Activated naive CD4-positive, alpha-beta T cell (primary cell): Measurements from ENCODE around the gene OR51Q1.

Experiments
- DNase-seq, 4 experiments: peaks; one replicate each; lab custom pipeline; 2025; lab: John Stamatoyannopoulos, UW

Gene OR51Q1, protein sequence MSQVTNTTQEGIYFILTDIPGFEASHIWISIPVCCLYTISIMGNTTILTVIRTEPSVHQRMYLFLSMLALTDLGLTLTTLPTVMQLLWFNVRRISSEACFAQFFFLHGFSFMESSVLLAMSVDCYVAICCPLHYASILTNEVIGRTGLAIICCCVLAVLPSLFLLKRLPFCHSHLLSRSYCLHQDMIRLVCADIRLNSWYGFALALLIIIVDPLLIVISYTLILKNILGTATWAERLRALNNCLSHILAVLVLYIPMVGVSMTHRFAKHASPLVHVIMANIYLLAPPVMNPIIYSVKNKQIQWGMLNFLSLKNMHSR

GRCh38 chr11:5421811-5422210, at the start of gene OR51Q1:
Gene OR51Q1 (plus strand): TSS chr11:5422111. CDS start chr11:5422201, 90 bp downstream.
- no peak for DNase-seq

DNA sequence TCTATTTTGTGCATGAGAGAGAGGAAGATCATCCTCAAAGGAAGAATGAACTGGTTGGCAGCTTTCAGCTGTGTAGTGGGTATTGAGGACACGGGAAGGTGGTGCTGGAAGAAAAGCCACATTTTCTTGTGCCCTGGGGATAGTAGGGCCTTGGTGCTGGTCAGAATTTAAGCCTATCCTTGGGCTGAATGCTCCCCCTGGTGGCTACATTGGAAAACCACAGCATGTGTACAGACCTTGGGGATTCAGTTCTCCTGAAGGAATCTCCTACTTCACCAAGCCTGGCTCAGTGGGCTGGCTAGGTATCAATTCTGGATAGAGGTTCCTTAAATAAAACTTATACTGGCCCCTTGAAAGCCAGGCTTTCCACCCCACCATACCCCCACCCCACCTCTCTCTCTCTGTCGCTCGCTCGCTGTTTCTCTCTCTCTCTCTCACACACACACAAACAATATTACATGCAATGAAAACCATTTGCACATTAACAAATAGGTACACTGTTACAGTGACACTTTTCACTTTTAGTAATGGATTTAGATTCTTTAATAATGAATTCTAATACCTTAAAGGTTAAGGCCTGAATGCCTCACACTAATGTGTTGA, 41.1 kb upstream of the OR51Q1 start:
- no peak for DNase-seq

DNA sequence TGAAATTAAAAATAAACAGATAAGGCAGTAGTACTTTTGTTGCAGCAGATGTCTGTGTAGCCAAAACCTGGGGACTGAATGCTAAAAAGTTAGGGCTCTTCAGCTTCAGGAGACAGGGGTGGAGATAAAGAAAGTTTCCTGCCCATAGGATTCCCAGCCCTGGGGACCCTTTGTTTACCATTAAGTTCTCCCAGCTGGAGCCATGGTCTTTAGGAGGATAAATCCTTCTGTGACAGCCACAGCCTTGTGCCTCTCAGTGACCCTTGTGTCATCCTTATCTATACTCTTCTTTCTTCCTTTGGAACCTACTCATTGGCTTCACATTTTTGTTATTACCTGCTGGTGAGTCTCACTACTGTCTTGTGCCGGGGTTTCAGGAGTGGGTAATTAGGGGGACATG, 38.3 kb upstream of the OR51Q1 start, which contains the start of gene OR51M1:
OR51M1 (plus strand) TSS at position 237 of the 400 bp plus-strand sequence. CDS start 5,587 bp downstream, outside the sequence.
- DNase-seq = no peak

- DNase-seq = no peak
Observed at GRCh38 chr11:5384335-5384734, 37.6 kb upstream of the OR51Q1 start.

- no peak for DNase-seq
Observed at GRCh38 chr11:5390210-5390609, 31.7 kb upstream of the OR51Q1 start.

GRCh38 chr11:5394091-5394490, 27.8 kb upstream of the OR51Q1 start:
- no peak for DNase-seq

GRCh38 chr11:5398936-5399335, 23.0 kb upstream of the OR51Q1 start:
- no peak for DNase-seq

GRCh38 chr11:5405173-5405572, 16.7 kb upstream of the OR51Q1 start:
- no peak for DNase-seq

DNA sequence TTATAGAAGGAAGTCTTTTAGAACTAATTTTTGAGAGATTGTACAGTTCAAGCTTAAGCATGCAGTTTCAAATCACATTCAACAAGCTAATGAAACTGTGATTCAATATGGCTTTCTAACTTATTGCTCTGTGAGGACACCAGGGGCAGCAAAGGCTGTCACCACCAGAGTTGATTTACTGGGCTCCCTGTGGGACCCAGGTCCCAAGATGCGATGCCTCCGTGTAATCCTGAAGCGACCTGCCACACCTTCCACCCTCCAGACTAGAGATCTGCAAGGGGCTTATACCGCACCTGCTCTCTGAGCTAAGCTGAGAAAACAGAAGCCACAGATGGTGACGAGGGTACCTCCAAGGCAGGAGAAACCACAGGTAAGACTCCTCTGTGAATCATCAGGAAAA, 918 bp upstream of the OR51Q1 start:
- DNase-seq = no peak

GRCh38 chr11:5423131-5423530, 1.2 kb downstream of the OR51Q1 start:
- DNase-seq = no peak

DNA sequence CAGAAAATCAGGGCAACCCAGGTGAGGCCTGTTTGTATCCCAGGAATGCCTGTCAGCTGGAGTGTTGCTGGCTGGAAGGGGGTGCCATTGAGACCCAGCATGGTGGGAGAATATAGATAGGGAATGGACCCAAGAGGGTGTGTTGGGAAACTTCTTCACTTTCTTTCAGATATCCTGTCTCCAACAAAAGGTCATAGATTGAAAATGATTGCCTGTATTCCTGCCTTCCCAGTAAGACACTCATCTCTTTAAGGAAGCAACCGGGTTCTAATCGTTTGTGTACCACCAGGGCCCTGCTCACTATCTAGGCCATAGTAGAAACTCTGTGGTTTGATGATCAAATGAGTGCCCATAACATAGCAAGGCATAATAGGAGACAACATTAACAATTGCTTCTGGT, 19.5 kb downstream of the OR51Q1 start, which contains the start of gene OR51I1:
OR51I1 (minus strand) TSS at position 101 of the 400 bp plus-strand sequence; CDS start at position 101, 0 bp downstream.
- DNase-seq = no peak

GRCh38 chr11:5443835-5444393, 22.0 kb downstream of the OR51Q1 start:
- no peak for DNase-seq

GRCh38 chr11:5449023-5449422, 27.1 kb downstream of the OR51Q1 start, which contains the start of gene OR51I2:
Gene OR51I2 (plus strand): TSS chr11:5449323. CDS start chr11:5453489, 4,166 bp downstream.
- DNase-seq = no peak

DNA sequence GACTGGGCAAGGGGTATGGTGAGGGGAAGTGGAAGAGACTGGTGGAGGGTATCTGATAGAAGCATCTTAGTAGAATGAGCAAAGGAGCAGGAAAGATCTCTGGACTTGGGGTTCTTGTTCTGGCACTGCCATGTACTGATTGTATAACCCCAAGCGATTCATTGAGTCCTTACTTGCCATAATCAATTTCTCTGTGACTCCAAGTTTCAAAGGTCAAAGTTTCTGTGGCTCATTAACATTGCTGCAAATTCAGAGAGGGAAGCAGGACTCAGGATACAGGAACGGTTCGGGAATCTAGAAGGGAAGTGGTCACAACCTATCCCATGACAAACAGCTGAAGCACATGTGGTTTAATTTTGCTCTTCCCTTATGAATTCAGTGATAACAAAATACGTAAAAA, 27.5 kb downstream of the OR51Q1 start:
- no peak for DNase-seq

GRCh38 chr11:5460983-5461621, 39.2 kb downstream of the OR51Q1 start:
- no peak for DNase-seq

DNA sequence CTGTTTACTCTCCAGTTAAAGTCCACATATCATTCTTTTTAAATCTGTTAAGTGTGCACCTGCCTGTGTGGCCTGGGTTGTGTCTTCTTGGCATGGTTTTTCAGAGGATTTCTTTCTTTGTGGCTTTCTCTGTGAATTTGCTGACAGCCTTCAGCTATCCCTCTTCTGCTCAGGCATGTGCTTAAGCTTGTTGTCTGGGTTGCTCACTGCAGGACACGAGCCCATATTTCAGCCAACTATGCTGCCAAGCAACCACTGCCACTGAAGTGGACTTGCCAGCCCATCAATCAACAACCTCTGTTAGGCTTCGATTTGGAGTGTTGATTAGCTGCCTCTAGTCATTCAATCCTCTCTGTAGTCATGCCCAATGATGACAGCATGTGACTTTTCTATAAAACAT, 45.6 kb downstream of the OR51Q1 start:
- DNase-seq = no peak
